ENCODE data around the gene PCDHGA7. TPM values are rescaled to one million over a fixed set of nuclear protein-coding genes. Genes with fewer than 3 reads are reported as not detected.
"Not testable (repeated sequence)": the region's sequence is repeated elsewhere in the genome, so short reads cannot be mapped to it uniquely, and the experiment has no call there.

PCDHGA7 gene
- total RNA-seq, 1 donor from 2014 or later: 1.1 TPM

DNA sequence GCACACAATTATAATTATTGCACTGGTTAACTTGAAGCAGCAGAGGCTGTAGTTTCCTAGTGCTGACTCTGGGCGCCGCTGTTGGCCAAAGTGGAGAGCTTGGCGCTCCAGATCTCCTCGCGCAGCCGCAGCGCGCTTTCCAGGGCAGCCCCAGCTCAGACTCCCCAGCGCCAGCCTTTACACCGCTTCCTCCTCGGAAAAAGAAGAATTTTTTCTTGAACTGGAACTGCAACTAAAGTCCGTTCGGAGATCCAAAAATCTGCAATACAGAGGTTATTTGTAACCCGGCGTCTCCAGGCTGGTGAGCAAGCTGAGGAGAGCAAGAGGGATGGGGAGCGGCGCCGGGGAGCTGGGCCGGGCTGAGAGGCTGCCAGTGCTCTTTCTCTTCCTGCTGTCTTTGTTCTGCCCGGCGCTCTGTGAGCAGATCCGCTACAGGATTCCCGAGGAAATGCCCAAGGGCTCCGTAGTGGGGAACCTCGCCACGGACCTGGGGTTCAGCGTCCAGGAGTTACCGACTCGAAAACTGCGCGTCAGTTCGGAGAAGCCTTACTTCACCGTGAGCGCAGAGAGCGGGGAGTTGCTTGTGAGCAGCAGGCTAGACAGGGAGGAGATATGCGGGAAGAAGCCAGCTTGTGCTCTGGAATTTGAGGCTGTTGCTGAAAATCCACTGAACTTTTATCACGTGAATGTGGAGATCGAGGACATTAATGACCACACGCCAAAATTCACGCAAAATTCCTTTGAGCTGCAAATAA, 5.2 kb downstream of the PCDHGA7 start, which contains the start of gene PCDHGB4:
PCDHGB4 (plus strand) TSS at position 142 of the 755 bp plus-strand sequence; CDS start at position 329, 187 bp downstream.
- H3K9me3 ChIP-seq (ENCODE audit: low read depth): peaks cover 32% of the 10 kb centered on the region
- H3K4me1 Mint-ChIP-seq: not testable (repeated sequence)
- DNase-seq (ENCODE audit: low spot score): peak; percentile 68

DNA sequence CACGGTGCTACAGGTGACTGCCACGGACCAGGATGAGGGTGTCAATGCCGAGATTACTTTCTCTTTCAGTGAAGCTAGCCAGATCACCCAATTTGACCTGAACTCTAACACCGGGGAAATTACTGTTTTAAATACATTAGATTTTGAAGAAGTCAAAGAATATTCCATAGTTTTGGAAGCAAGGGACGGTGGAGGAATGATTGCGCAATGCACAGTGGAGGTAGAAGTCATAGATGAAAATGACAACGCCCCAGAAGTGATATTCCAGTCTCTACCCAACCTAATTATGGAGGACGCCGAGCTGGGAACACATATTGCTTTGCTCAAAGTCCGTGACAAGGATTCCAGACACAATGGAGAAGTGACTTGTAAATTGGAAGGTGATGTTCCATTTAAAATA, 6.1 kb downstream of the PCDHGA7 start:
- Mint-ChIP-seq H3K27me3 (ENCODE audit: insufficient read depth, low read depth) (peaks cover 5% of the 10 kb centered on the region), H3K36me3 (peaks cover 9% of the 10 kb centered on the region), H3K4me1 (no peaks in the 10 kb centered on the region), H3K9me3 (peaks cover 58% of the 10 kb centered on the region), H3K27ac (no peak overlapping the region), H3K4me3 (no peak overlapping the region)
- H3K79me2 ChIP-seq (ENCODE audit: low read depth): no peaks in the 10 kb centered on the region
- H2AFZ ChIP-seq (replicated peaks): no peak overlapping the region
- H3K27me3 ChIP-seq: no peaks in the 10 kb centered on the region
- H3K4me3 ChIP-seq: peak overlapping the region; percentile 13
- H3K9me3 ChIP-seq (ENCODE audit: low read depth): peaks cover 40% of the 10 kb centered on the region
- H3K27ac ChIP-seq: no peak overlapping the region
- H3F3A ChIP-seq (ENCODE audit: low read depth): peaks cover 7% of the 10 kb centered on the region
- H3K4me2 ChIP-seq: no peak overlapping the region
- no peaks in the 10 kb centered on the region for H4K20me1 ChIP-seq (ENCODE audit: low read depth)
- H3K4me1 ChIP-seq: no peaks in the 10 kb centered on the region
- H3K36me3 ChIP-seq: peaks cover 17% of the 10 kb centered on the region
- TF ChIP-seq, protein P1, sequence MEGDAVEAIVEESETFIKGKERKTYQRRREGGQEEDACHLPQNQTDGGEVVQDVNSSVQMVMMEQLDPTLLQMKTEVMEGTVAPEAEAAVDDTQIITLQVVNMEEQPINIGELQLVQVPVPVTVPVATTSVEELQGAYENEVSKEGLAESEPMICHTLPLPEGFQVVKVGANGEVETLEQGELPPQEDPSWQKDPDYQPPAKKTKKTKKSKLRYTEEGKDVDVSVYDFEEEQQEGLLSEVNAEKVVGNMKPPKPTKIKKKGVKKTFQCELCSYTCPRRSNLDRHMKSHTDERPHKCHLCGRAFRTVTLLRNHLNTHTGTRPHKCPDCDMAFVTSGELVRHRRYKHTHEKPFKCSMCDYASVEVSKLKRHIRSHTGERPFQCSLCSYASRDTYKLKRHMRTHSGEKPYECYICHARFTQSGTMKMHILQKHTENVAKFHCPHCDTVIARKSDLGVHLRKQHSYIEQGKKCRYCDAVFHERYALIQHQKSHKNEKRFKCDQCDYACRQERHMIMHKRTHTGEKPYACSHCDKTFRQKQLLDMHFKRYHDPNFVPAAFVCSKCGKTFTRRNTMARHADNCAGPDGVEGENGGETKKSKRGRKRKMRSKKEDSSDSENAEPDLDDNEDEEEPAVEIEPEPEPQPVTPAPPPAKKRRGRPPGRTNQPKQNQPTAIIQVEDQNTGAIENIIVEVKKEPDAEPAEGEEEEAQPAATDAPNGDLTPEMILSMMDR (IDR thresholded peaks at IDR 0.05): no peak
- TF ChIP-seq EZH2phosphoT487 (IDR thresholded peaks at IDR 0.05) (no peak), EZH2 (IDR thresholded peaks at IDR 0.05) (no peak)
- no peak for DNase-seq (ENCODE audit: low spot score)
- H3K9ac ChIP-seq: no peak overlapping the region

More for the DNA sequence above, 5.2 kb downstream of the PCDHGA7 start, which contains the start of gene PCDHGB4:
- H3K4me1 ChIP-seq; H3K27me3 ChIP-seq; H3K4me3 Mint-ChIP-seq; H4K20me1 ChIP-seq (ENCODE audit: low read depth); H2AFZ ChIP-seq (replicated peaks); H3K27ac Mint-ChIP-seq; H3K27ac ChIP-seq; H3K9ac ChIP-seq; H3F3A ChIP-seq (ENCODE audit: low read depth); H3K27me3 Mint-ChIP-seq (ENCODE audit: insufficient read depth, low read depth); H3K79me2 ChIP-seq (ENCODE audit: low read depth); H3K36me3 Mint-ChIP-seq: not testable (repeated sequence)
- peak within 1 kb of the TSS; percentile 46 for H3K4me2 ChIP-seq
- H3K9me3 Mint-ChIP-seq: peaks cover 56% of the 10 kb centered on the region
- H3K4me3 ChIP-seq: peak within 1 kb of the TSS; percentile 41
- TF ChIP-seq, protein P1 (IDR thresholded peaks at IDR 0.05): peak; percentile 66
- peaks cover 11% of the 10 kb centered on the region for H3K36me3 ChIP-seq

DNA sequence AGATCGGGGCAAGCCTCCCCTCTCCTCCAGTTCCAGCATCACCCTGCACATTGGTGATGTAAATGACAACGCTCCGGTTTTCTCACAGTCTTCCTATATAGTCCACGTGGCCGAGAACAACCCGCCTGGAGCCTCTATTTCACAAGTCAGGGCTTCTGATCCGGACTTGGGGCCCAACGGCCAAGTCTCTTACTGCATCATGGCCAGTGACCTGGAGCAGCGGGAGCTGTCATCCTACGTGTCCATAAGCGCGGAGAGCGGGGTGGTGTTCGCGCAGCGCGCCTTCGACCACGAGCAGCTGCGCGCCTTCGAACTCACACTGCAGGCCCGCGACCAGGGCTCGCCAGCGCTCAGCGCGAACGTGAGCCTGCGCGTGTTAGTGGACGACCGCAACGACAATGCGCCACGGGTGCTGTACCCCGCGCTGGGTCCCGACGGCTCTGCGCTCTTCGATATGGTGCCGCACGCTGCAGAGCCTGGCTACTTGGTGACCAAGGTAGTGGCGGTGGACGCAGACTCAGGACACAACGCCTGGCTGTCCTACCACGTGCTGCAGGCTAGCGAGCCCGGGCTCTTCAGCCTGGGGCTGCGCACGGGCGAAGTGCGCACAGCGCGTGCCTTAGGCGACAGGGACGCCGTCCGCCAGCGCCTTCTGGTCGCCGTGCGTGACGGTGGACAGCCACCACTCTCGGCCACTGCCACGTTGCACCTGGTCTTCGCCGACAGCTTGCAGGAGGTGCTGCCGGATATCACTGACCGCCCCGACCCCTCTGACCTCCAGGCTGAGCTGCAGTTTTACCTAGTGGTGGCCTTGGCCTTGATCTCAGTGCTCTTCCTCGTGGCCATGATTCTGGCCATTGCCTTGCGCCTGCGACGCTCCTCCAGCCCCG, 6.9 kb downstream of the PCDHGA7 start:
- H3K27ac Mint-ChIP-seq: no peak overlapping the region
- H3K4me3 Mint-ChIP-seq: no peak overlapping the region
- Histone ChIP-seq H3K36me3 (peaks cover 19% of the 10 kb centered on the region), H3K4me1 (no peaks in the 10 kb centered on the region), H3F3A (ENCODE audit: low read depth) (peaks cover 7% of the 10 kb centered on the region), H3K9me3 (ENCODE audit: low read depth) (peaks cover 45% of the 10 kb centered on the region), H3K27ac (no peak overlapping the region), H3K4me3 (no peak overlapping the region), H3K79me2 (ENCODE audit: low read depth) (no peaks in the 10 kb centered on the region), H3K27me3 (no peaks in the 10 kb centered on the region), H3K9ac (no peak overlapping the region), H4K20me1 (ENCODE audit: low read depth) (no peaks in the 10 kb centered on the region), H3K4me2 (no peak overlapping the region), H2AFZ (replicated peaks) (no peak overlapping the region)
- no peaks in the 10 kb centered on the region for H3K4me1 Mint-ChIP-seq
- no peak for DNase-seq (ENCODE audit: low spot score)
- peaks cover 5% of the 10 kb centered on the region for H3K27me3 Mint-ChIP-seq (ENCODE audit: insufficient read depth, low read depth)
- H3K36me3 Mint-ChIP-seq: peaks cover 9% of the 10 kb centered on the region
- peaks cover 58% of the 10 kb centered on the region for H3K9me3 Mint-ChIP-seq
- TF ChIP-seq, protein P1 (IDR thresholded peaks at IDR 0.05): no peak
- TF ChIP-seq EZH2 (IDR thresholded peaks at IDR 0.05) (no peak), EZH2phosphoT487 (IDR thresholded peaks at IDR 0.05) (no peak)
